ENCODE results near the gene PDPN.

PDPN gene

DNA sequence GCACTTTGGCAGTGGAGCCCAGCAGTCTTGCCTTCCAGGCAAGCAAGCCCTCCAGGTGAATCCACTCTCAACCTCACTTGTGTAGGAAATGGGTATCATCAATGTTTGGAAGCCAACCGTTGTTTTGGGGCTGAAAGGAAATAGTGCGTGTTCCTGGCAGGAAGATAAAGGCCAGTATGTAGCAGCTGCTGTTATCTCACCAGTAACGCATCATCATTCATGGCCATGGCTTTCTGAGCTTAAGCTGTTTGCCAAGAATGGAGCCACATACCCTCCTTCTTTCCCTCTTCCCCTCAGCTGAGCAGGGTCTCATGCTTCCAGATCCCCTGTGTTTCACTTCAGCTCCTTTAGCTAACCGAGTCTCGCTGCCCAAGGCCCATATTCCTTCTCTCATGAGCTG, 2.2 kb upstream of the PDPN start:
- Histone ChIP-seq H3K27me3 (ENCODE audit: control insufficient read depth, insufficient read depth, low read length) (no peaks in the 10 kb centered on the region), H3K9ac (ENCODE audit: low read depth, low read length) (no peak overlapping the region), H3K4me2 (ENCODE audit: low read length) (no peak overlapping the region), H3K9me3 (replicated peaks; ENCODE audit: low read length) (no peaks in the 10 kb centered on the region), H3K36me3 (ENCODE audit: insufficient read depth, low read length) (no peaks in the 10 kb centered on the region), H3K4me1 (ENCODE audit: control insufficient read depth, insufficient read depth, low read length) (no peaks in the 10 kb centered on the region), H3K4me3 (ENCODE audit: low read length) (no peak overlapping the region)

DNA sequence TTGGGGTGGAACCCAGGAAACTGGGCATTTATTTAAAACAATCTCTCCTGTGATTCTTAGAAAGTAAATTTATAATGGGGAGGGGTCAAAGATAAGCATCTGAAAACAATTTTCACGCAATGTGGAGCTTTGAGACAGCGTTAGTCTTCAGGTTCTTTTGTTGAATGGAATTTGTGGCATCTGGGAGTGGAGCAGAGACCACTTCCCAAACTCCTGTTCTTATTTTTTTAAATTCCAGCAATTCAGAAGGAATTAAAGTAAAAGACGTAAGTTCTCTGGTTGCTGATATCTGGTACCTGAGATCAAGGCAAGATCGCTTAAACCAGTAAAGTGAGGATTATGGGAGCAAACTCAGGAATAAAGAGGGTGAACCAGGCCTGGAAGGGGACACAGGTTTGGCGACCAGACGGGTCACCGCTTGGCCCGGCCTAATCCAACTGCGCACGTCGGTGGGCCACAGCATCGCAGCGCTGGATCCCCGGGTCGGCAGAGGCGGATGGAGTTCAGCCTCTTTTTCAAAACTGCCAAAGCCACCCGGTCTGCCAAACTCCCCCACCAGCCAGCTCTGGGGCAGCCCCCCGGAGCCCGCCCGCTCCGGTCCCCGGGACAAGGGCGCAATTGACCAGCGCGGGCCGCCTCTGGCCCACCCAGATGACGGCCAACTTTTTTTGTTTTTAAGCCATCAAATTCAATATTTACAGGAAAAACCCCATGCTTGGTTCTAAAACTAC, 754 bp upstream of the PDPN start:
- no peak overlapping the region for H3K9ac ChIP-seq (ENCODE audit: low read depth, low read length)
- no peak overlapping the region for H3K4me3 ChIP-seq (ENCODE audit: low read length)
- no peaks in the 10 kb centered on the region for H3K36me3 ChIP-seq (ENCODE audit: insufficient read depth, low read length)
- no peaks in the 10 kb centered on the region for H3K9me3 ChIP-seq (replicated peaks; ENCODE audit: low read length)
- H3K4me1 ChIP-seq (ENCODE audit: control insufficient read depth, insufficient read depth, low read length), result no peaks in the 10 kb centered on the region
- no peak overlapping the region for H3K4me2 ChIP-seq (ENCODE audit: low read length)
- H3K27me3 ChIP-seq (ENCODE audit: control insufficient read depth, insufficient read depth, low read length), result no peaks in the 10 kb centered on the region

DNA sequence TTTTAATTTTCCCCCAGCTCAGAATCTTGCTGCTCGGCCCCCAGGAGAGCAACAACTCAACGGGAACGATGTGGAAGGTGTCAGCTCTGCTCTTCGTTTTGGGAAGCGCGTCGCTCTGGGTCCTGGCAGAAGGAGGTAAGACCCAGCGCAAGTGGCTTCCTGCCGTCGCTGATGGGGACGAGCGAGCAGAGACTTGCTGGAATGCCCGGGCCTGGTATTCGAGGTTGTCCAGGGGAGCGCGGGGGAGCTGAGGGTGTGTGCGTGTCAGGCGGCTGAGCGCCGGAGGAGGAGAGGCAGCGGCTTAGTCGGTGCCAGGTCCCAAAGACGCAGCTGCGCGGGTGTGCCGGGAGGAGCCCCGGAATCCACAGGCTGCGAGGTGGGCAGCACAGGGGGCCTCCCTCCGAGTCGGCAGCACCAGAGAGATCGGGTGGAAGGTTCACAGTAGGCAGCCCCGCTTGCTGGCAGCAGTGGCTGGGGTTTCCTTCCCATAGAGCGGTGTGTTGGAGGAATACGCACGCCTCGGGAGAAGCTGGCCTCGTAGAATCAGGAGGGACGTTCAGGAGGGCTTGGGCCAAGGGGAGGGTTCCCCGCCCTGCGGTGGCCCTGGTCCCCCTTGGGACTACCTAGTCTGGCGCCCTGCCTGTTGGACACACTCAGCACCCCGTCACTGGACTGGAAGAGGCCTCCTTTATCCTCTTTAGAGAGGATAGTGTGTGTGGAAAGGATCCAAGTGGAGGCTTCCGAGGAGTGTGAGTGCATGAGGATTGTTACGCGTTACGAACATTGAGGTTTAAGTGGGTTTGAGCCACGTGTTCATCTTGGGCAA, 547 bp downstream of the PDPN start:
- H3K27me3 ChIP-seq (ENCODE audit: control insufficient read depth, insufficient read depth, low read length), result no peaks in the 10 kb centered on the region
- peak overlapping the region; percentile 48 for H3K4me3 ChIP-seq (ENCODE audit: low read length)
- H3K4me1 ChIP-seq (ENCODE audit: control insufficient read depth, insufficient read depth, low read length), result no peaks in the 10 kb centered on the region
- peak overlapping the region; percentile 17 for H3K9ac ChIP-seq (ENCODE audit: low read depth, low read length)
- H3K9me3 ChIP-seq (replicated peaks; ENCODE audit: low read length), result no peaks in the 10 kb centered on the region
- no peaks in the 10 kb centered on the region for H3K36me3 ChIP-seq (ENCODE audit: insufficient read depth, low read length)
- peak overlapping the region; percentile 70 for H3K4me2 ChIP-seq (ENCODE audit: low read length)

DNA sequence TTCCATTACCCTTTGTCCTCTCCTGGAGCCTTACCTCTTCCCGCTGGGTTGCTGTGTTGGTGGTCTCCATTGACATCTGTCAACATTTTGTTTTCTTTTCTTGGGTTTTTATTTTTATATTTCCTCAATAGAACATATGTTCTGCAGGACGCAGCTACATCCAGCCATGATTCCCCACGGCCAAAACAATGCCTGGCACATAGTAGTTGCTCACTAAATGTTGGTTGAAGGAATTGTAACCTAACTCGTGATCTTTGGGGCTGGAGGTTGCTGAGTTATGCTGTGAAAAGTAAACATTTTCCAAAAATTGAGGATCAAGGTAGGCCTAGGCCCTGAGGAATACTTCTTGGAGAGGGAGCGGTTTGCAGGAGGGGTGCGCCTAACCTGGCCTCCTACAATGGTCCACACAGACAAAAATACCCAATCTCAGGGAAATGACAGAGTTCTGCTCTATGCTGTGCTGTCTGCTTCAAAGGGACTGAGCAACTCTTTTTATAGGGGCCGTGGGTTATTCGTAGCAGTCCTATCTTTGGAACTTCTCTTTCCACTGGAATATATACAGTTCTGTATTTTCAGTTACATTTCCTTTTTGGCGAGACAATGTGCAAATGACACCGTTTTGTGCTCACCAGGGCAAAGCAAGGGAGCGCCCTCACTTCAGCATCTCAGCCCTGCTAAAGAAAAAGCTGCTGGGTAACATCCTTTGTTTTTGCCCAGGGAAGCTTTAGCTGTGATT, 1.4 kb downstream of the PDPN start:
- no peaks in the 10 kb centered on the region for H3K36me3 ChIP-seq (ENCODE audit: insufficient read depth, low read length)
- no peaks in the 10 kb centered on the region for H3K27me3 ChIP-seq (ENCODE audit: control insufficient read depth, insufficient read depth, low read length)
- no peak overlapping the region for H3K9ac ChIP-seq (ENCODE audit: low read depth, low read length)
- H3K4me2 ChIP-seq (ENCODE audit: low read length), result no peak overlapping the region
- no peaks in the 10 kb centered on the region for H3K9me3 ChIP-seq (replicated peaks; ENCODE audit: low read length)
- H3K4me3 ChIP-seq (ENCODE audit: low read length), result no peak overlapping the region
- no peaks in the 10 kb centered on the region for H3K4me1 ChIP-seq (ENCODE audit: control insufficient read depth, insufficient read depth, low read length)

DNA sequence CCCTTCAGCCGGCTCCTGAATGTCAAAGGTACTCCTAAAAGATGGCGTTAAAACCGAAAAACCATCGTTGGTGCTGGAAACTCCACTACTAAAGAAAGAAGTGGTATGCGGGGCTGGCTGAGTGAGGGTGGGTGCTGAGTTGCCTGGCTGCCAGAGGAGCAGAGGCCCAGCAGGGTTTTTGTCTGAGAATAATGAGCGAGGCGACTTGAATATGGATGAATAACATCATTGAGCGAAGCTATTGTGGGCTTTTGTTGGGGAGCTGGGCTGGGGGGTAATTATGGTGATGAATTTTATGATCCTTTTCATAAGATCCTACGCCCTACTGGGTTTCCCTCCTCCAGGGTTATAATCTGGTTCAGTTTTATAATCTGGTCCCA, 2.0 kb downstream of the PDPN start:
- H3K4me1 ChIP-seq (ENCODE audit: control insufficient read depth, insufficient read depth, low read length), result no peaks in the 10 kb centered on the region
- no peaks in the 10 kb centered on the region for H3K36me3 ChIP-seq (ENCODE audit: insufficient read depth, low read length)
- H3K4me2 ChIP-seq (ENCODE audit: low read length), result no peak overlapping the region
- no peaks in the 10 kb centered on the region for H3K27me3 ChIP-seq (ENCODE audit: control insufficient read depth, insufficient read depth, low read length)
- H3K9ac ChIP-seq (ENCODE audit: low read depth, low read length), result no peak overlapping the region
- no peak overlapping the region for H3K4me3 ChIP-seq (ENCODE audit: low read length)
- H3K9me3 ChIP-seq (replicated peaks; ENCODE audit: low read length), result no peaks in the 10 kb centered on the region

DNA sequence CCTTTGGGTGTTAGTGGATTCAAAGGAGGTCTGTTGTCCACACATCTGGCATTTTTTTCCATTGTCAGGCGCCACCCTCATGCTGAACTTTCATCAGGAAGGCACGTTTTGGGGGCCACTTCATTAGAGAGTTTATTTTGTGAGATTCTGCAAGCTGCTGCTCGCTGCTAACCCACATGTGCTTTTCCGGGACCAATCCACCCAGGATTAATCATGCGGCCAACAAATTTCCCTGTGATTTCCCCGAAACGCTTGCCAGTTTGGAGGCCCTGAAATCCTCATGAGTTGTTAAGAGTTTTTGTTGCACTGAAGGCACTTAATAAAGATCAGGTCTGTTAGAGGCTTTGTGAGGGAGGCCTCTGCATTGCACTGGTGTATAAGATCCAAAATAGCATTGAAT, 2.4 kb downstream of the PDPN start:
- H3K27me3 ChIP-seq (ENCODE audit: control insufficient read depth, insufficient read depth, low read length), result no peaks in the 10 kb centered on the region
- no peak overlapping the region for H3K4me2 ChIP-seq (ENCODE audit: low read length)
- H3K4me3 ChIP-seq (ENCODE audit: low read length), result no peak overlapping the region
- H3K9me3 ChIP-seq (replicated peaks; ENCODE audit: low read length), result no peaks in the 10 kb centered on the region
- H3K36me3 ChIP-seq (ENCODE audit: insufficient read depth, low read length), result no peaks in the 10 kb centered on the region
- H3K9ac ChIP-seq (ENCODE audit: low read depth, low read length), result no peak overlapping the region
- no peaks in the 10 kb centered on the region for H3K4me1 ChIP-seq (ENCODE audit: control insufficient read depth, insufficient read depth, low read length)

DNA sequence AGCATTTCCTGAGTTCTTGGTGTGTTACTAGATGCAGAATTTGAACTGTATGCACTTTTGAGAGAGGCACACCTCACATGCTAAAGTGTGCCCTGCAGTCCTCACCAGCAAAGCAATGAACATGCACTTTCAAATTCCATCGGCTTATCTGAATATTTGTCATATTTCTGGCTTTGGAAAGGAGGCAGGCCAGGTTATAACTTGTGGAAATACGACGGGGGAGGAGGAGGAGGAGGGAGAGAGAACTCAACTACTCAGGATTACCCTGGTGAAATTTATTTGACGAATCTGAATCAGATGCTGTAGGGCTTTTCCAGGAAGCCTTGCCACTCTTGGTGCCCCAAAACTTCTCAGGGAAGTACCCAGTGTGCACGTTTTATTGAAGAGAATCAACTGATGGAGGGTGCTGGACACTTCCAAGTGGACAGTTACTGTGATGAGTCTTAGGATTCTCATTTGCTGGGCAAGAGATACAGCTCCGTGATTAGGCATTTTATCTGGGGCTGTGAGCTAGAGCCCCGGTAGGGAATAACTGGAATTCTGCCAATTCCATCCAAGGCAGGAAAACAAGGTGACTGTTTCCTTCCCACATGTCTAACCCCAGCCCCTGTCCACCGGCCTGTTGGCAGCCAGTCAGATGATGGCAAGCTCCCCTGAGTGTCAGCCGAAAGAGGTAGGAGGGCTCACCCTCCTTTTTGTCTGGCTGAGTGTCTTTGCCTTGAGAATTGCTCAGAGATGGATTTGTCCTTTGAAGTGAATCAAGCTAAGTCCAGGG, 3.8 kb downstream of the PDPN start:
- Histone ChIP-seq H3K4me2 (ENCODE audit: low read length) (no peak overlapping the region), H3K36me3 (ENCODE audit: insufficient read depth, low read length) (no peaks in the 10 kb centered on the region), H3K4me1 (ENCODE audit: control insufficient read depth, insufficient read depth, low read length) (no peaks in the 10 kb centered on the region), H3K9ac (ENCODE audit: low read depth, low read length) (no peak overlapping the region), H3K27me3 (ENCODE audit: control insufficient read depth, insufficient read depth, low read length) (no peaks in the 10 kb centered on the region), H3K9me3 (replicated peaks; ENCODE audit: low read length) (no peaks in the 10 kb centered on the region), H3K4me3 (ENCODE audit: low read length) (no peak overlapping the region)

DNA sequence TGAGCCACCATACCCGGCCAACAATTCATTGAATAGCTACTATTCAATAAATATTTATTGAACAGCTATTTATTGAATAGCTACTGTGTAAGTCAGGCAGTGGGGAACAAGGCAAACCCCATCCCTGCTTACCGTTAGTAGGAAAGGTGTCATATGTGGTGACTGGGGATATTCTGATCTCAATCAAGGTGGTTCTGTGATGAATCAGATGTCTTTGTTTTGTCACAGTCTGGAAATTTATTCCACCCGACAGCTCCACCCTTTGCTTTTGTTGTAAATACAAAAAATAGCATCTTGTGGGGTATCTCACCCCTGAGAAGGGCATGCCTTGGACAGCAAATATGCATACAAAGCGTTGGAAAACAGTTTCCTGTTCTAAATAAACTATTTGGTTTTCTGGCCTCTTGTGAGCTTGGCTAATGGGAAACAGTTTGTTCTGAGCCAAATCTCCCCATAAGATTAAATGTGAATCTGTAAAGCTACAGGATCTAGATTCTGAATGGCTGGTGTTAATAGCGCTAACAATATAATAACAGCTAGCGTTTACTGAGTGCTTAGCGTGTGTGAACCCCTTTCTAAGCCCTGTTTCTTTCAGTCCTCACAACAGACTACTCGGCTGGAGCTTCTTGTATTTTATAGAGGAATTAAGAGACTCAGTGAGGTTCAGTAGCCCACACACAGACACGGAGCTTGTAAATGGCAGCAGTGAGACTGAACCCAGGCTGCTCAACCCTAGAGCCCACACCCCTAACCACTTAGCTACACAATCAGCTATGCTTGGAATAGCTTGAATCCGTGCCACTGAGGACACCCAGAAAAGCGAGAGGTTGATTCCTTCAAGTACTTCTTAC, 5.5 kb downstream of the PDPN start:
- Histone ChIP-seq H3K9ac (ENCODE audit: low read depth, low read length) (no peak overlapping the region), H3K4me2 (ENCODE audit: low read length) (no peak overlapping the region), H3K4me1 (ENCODE audit: control insufficient read depth, insufficient read depth, low read length) (peaks cover 13% of the 10 kb centered on the region), H3K9me3 (replicated peaks; ENCODE audit: low read length) (no peaks in the 10 kb centered on the region), H3K4me3 (ENCODE audit: low read length) (no peak overlapping the region), H3K27me3 (ENCODE audit: control insufficient read depth, insufficient read depth, low read length) (no peaks in the 10 kb centered on the region), H3K36me3 (ENCODE audit: insufficient read depth, low read length) (no peaks in the 10 kb centered on the region)

DNA sequence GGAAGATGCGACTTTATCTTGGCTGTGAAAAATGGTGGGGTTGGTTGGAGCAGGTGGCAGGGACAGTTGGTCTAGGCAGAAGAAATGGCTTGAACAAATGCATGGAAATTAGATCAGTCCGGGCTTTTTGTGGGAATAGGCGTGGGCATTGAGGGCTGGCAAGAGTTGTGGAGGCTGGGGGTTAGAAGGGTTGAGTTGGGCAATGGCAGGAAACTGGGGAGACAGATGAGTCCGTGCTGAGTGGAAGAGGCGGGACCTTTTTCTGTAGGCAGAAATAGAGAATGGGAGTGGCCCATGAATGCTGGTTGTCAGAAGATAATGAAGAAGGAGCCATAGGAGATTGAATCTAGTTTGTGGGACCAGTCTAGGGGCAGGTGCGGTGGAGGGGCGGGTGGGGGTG, 6.9 kb downstream of the PDPN start:
- no peak overlapping the region for H3K9ac ChIP-seq (ENCODE audit: low read depth, low read length)
- no peak overlapping the region for H3K4me2 ChIP-seq (ENCODE audit: low read length)
- H3K4me1 ChIP-seq (ENCODE audit: control insufficient read depth, insufficient read depth, low read length), result peaks cover 16% of the 10 kb centered on the region
- H3K4me3 ChIP-seq (ENCODE audit: low read length), result no peak overlapping the region
- no peaks in the 10 kb centered on the region for H3K9me3 ChIP-seq (replicated peaks; ENCODE audit: low read length)
- H3K27me3 ChIP-seq (ENCODE audit: control insufficient read depth, insufficient read depth, low read length), result no peaks in the 10 kb centered on the region
- H3K36me3 ChIP-seq (ENCODE audit: insufficient read depth, low read length), result no peaks in the 10 kb centered on the region

DNA sequence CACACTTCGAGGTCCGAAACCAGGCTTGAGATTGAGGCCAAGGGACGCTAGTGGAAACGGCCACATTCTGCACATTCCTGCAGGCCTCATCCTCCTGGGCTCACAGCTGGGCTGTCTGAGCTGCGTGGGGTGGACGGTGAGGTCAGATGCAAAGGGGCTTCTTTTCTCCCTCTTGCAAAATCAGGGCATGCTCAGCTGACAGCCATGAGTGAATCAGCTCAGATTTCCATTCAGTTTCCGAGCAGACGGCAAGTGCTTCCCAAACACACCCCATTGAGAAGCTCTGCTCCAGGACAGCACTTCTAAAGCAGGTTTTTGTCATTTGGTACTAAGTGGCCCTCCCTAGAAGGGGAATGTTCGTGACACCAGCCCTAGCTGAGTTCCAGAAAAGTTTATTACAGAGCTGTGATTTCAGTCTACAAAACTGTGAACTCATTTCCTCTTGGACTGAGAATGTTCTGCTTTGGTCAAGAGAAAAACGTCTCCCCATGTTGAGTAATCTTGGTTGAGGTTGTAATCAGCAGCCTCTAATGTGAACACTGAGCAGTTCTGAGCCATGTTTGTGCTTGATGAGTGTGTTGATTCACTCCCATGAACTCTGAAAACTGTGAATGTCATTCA, 10.0 kb downstream of the PDPN start:
- no peak overlapping the region for H3K4me3 ChIP-seq (ENCODE audit: low read length)
- peaks cover 16% of the 10 kb centered on the region for H3K4me1 ChIP-seq (ENCODE audit: control insufficient read depth, insufficient read depth, low read length)
- H3K36me3 ChIP-seq (ENCODE audit: insufficient read depth, low read length), result no peaks in the 10 kb centered on the region
- peak overlapping the region; percentile 51 for H3K4me2 ChIP-seq (ENCODE audit: low read length)
- H3K9ac ChIP-seq (ENCODE audit: low read depth, low read length), result peak overlapping the region; percentile 58
- no peaks in the 10 kb centered on the region for H3K27me3 ChIP-seq (ENCODE audit: control insufficient read depth, insufficient read depth, low read length)
- H3K9me3 ChIP-seq (replicated peaks; ENCODE audit: low read length), result no peaks in the 10 kb centered on the region
